Hematopoietic multipotent progenitor cell (in vitro differentiated cells): ENCODE data around the gene HASPIN. TPM values are rescaled to one million over a fixed set of nuclear protein-coding genes. Genes with fewer than 3 reads are reported as not detected.

ENCODE experiments used
- DNase-seq, 3 donors: peaks; one replicate each; pipeline ENCODE4 v3.0.0-alpha.2; 2011 to 2015; ENCODE audit warnings: low read depth in 2 of 3, low spot score in 2 of 3
- total RNA-seq: library from RNA; depleted of rRNA; stranded (reverse); fragments of >200 nt; gene quantifications from one replicate; pipeline ENCODE4 v1.2.3, GENCODE V29; 2012

HASPIN gene
- total RNA-seq, 1 donor, result 1.9 TPM

GRCh38 chr17:3762922-3763776 is 39.4 kb downstream of the HASPIN start:
- peak in 1 of 3 donors; percentile 27 for DNase-seq

DNA sequence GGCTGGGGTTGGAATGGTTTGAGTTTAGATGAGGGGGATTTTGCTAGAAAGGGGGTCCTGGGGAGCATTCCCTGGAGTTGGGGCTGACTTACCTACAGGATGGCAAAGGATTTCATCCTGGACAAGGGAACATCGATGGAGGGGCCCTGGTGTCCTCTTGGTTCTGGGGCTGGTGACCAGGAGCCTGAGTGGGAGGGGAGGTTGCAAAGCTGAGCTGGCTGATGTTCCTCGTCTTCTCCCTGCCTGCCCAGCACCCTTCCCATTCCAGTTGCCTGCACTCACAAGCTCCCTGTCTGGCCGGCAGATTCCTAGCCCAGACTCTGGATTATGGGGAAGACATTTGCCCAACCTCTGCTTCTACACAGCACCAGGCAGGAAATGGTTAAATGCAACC is 40.1 kb downstream of the HASPIN start:
- no peak for DNase-seq

- no peak for DNase-seq
These were observed 42.3 kb downstream of the HASPIN start for GRCh38 chr17:3765981-3766380.

- no peak for DNase-seq
These were observed 43.1 kb downstream of the HASPIN start for GRCh38 chr17:3766779-3767178.

- no peak for DNase-seq
These were observed 44.6 kb downstream of the HASPIN start for GRCh38 chr17:3768341-3768740.

DNA sequence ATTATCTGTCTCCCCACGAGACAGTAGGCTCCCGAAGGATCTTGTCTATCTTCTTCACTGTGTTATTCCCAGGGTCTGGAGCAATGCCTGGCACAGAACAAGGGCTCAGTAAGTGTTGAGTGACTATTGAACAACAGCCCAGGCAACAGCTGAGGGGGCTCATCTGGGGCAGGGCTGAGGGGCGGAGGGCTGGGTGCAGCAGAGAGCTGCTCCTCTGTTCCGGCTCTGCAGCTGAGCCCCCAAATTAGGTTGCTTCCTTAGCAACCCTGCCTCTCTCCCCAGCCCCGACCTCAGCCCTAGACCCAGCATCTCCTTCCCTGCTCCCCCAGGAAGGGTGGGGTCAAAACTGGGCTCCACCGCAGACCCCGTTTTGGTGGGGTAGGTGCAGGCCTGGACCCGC is 45.1 kb downstream of the HASPIN start:
- DNase-seq, result no peak

- peak in 2 of 3 donors; percentile 77 to 91 for DNase-seq
These were observed 46.8 kb downstream of the HASPIN start for GRCh38 chr17:3770466-3770865.

DNA sequence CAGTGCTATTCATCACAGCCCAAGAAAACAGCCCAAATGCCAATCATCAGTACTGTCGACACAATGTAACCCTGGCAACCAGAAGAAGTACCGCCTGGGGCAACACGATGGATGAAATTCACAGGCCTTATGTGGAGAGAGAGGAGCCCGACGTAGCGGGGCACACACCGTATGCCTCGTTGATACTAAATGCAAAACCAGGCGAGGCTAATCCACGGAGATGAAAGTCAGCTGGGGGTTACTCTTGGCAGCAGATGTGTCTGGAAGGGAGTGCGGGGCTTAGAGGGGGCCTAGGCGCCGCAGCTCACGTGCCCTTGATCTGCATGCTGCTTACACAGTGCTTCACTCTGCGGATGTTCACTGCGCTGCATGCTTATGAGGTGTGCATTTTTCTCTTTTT is 47.4 kb downstream of the HASPIN start:
- DNase-seq, result no peak

DNA sequence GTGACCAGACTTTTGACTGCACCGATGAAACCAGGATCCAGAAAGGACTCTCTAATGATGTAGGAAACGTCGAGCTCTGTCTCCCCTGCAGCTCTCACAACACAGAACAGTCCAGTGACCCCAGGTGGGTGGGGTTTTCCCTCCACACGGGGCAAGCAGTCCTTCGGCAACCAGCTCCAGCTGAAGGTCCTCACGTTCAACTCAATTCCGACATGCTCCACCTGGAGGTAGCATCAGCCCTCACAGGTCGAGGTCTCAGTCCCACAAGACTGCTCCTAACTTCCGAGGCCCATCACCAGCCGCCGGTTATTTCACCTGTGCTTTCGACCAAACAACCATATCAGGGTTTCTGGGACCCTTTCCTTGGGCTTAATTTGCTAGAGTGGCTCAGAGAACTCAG is 49.1 kb downstream of the HASPIN start:
- no peak for DNase-seq

GRCh38 chr17:3773511-3773910 is 49.8 kb downstream of the HASPIN start:
- no peak for DNase-seq

DNA sequence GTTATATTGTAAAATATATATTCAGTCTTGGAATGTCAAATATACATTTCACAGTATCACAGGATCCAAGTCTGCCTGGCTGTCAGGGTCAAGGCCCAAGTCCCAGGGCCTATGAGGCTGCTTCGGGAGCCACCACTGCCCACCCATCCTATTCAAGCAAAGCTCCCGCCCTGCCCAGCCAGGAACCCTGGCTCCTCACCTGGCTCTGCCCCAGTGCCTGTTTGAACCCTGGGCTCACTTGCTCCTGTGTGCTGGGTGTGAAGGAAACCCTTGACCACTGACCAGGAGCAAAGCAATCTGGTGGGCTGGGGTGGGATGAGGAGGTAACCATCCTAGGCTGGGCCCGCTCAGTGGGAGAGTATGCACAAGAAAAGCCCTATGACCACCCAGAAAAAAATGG is 50.3 kb downstream of the HASPIN start:
- DNase-seq, result no peak

Other genes starting within 250 kb of the HASPIN start
- not detected for gene ASPA, start 247.9 kb upstream of the HASPIN start, total RNA-seq
- under 0.01 TPM for gene TRPV3, start 166.1 kb upstream of the HASPIN start, total RNA-seq
- gene TRPV1, start 114.5 kb upstream of the HASPIN start, total RNA-seq, result 3.8 TPM
- 16.4 TPM for gene SHPK, start 87.7 kb upstream of the HASPIN start, total RNA-seq
- gene CTNS, start 87.1 kb upstream of the HASPIN start, total RNA-seq, result 19.1 TPM
- gene TAX1BP3, start 55.3 kb upstream of the HASPIN start, total RNA-seq, result 26.4 TPM
- gene EMC6, start 55.1 kb upstream of the HASPIN start, total RNA-seq, result 27.5 TPM
- gene P2RX5, start 27.7 kb upstream of the HASPIN start, total RNA-seq, result 31.5 TPM
- gene ITGAE, start 77.3 kb downstream of the HASPIN start, total RNA-seq, result 10.5 TPM
- 10.8 TPM for gene NCBP3, start 122.3 kb downstream of the HASPIN start, total RNA-seq
- 3.5 TPM for gene CAMKK1, start 169.2 kb downstream of the HASPIN start, total RNA-seq
- 160 TPM for gene P2RX1, start 192.6 kb downstream of the HASPIN start, total RNA-seq
- 377 TPM for gene ATP2A3, start 240.5 kb downstream of the HASPIN start, total RNA-seq